Measurements from ENCODE around the gene XPO6. TPM values are rescaled to one million over a fixed set of nuclear protein-coding genes. Genes with fewer than 3 reads are reported as not detected.
A peak's percentile ranks its signal among the peaks of the same experiment; 100 is the strongest.

Gene XPO6
- total RNA-seq, 5 donors from 2014 or later (not counting 1 experiment from before 2014, with no cell fraction given) = 355 to 403 (median 391) TPM

GRCh38 chr16:28069971-28070794 lies 141.6 kb downstream of the XPO6 start:
- Histone ChIP-seq H3K36me3 (ENCODE audit: control insufficient read depth in 2 of 2, extremely low read depth in 1 of 2, insufficient read depth in 1 of 2, low read length in 1 of 2) (no peaks in the 10 kb centered on the region), H3K4me1 (ENCODE audit: control insufficient read depth in 1 of 2, extremely low read depth in 1 of 2, insufficient read depth in 2 of 2, low read length in 2 of 2) (no peaks in the 10 kb centered on the region), H3K4me3 (ENCODE audit: control insufficient read depth in 1 of 2, extremely low read depth in 1 of 2, low read length in 1 of 2) (no peak overlapping the region), H3K27me3 (replicated peaks in 1 of 2; ENCODE audit: control insufficient read depth in 2 of 2, extremely low read depth in 1 of 2, insufficient read depth in 2 of 2, low read length in 1 of 2) (peaks cover 0 to 38% of the 10 kb centered on the region in 2 experiments), H3K27ac (ENCODE audit: low read length) (no peak overlapping the region), H3K9me3 (no peaks in the 10 kb centered on the region)
- POLR2A ChIA-PET = no interaction called here
- Mint-ChIP-seq H3K4me1 (no peaks in the 10 kb centered on the region), H3K27ac (no peak overlapping the region), H3K27me3 (peaks cover 7 to 9% of the 10 kb centered on the region in 2 donors), H3K4me3 (no peak overlapping the region), H3K36me3 (no peaks in the 10 kb centered on the region), H3K9me3 (no peaks in the 10 kb centered on the region)
- no peak for DNase-seq
- ATAC-seq (replicated peaks in 1 of 4) = no peak
- CTCF ChIA-PET = interaction anchor here in 1 of 2 donors (1.1 to 1.8 kb wide), 2 partner anchors 97 to 430 kb away, joined by 4 to 9 read pairs; no protein-coding TSS in a partner anchor
- WGBS (ENCODE audit: insufficient coverage) = 90% methylated on average over 18 of the region's 31 CpGs

GRCh38 chr16:28068976-28069375 lies 142.8 kb downstream of the XPO6 start:
- no peaks in the 10 kb centered on the region for H3K4me1 ChIP-seq (ENCODE audit: control insufficient read depth in 1 of 2, extremely low read depth in 1 of 2, insufficient read depth in 2 of 2, low read length in 2 of 2)
- no peak overlapping the region for H3K27ac ChIP-seq (ENCODE audit: low read length)
- H3K36me3 ChIP-seq (ENCODE audit: control insufficient read depth in 2 of 2, extremely low read depth in 1 of 2, insufficient read depth in 1 of 2, low read length in 1 of 2) = no peaks in the 10 kb centered on the region
- 95% methylated on average over 2 of the region's 7 CpGs for WGBS (ENCODE audit: insufficient coverage)
- ChIA-PET POLR2A (no interaction called here), CTCF (no interaction called here)
- no peak for ATAC-seq (replicated peaks in 1 of 4)
- Mint-ChIP-seq H3K36me3 (no peaks in the 10 kb centered on the region), H3K9me3 (no peaks in the 10 kb centered on the region), H3K4me3 (no peak overlapping the region), H3K27ac (no peak overlapping the region), H3K27me3 (peaks cover 15 to 17% of the 10 kb centered on the region in 2 donors), H3K4me1 (no peaks in the 10 kb centered on the region)
- no peak overlapping the region for H3K4me3 ChIP-seq (ENCODE audit: control insufficient read depth in 1 of 2, extremely low read depth in 1 of 2, low read length in 1 of 2)
- no peaks in the 10 kb centered on the region for H3K9me3 ChIP-seq
- DNase-seq = no peak
- H3K27me3 ChIP-seq (replicated peaks in 1 of 2; ENCODE audit: control insufficient read depth in 2 of 2, extremely low read depth in 1 of 2, insufficient read depth in 2 of 2, low read length in 1 of 2) = peaks cover 2 to 42% of the 10 kb centered on the region in 2 experiments

DNA sequence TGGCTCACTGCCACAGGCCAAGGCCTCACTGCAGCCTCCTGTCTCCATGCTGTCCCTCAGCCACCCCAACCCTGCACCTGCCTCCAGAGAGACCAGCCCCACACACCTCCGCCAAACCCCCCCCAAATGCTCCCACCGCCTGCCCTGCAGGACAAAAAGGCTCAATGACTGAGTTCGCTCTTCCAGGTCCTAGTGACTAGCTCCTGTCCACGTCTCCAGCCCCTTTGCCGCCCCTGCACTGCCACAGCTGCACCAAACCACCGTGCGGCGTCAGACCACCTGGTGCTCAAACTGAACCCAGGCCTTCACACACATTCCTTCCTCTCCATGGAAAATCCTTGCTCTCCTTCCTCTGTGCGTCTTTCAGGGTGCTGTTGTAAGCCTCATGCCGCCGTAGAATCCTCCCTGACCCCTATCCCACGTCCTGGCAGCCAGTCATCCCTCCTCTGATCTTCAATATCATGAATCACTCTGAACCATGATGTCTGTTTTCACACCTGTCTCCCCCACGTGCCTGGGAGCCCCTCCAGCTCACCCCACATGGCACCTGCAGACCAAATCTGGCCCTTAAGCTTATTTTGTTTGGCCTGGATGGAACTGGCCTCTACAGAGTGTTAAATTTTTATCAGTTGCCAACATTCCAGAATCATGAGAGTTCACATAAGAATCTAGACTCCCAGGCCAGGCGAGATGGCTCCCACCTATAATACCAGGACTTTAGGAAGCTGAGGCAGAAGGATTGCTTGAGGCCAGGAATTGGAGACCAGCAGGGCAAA lies 144.0 kb downstream of the XPO6 start:
- no peaks in the 10 kb centered on the region for H3K4me1 ChIP-seq (ENCODE audit: control insufficient read depth in 1 of 2, extremely low read depth in 1 of 2, insufficient read depth in 2 of 2, low read length in 2 of 2)
- H3K36me3 ChIP-seq (ENCODE audit: control insufficient read depth in 2 of 2, extremely low read depth in 1 of 2, insufficient read depth in 1 of 2, low read length in 1 of 2) = no peaks in the 10 kb centered on the region
- H3K4me3 ChIP-seq (ENCODE audit: control insufficient read depth in 1 of 2, extremely low read depth in 1 of 2, low read length in 1 of 2) = no peak overlapping the region
- 70% methylated on average over 13 of the region's 14 CpGs for WGBS (ENCODE audit: insufficient coverage)
- no peak for DNase-seq
- Mint-ChIP-seq H3K27me3 (peaks cover 15 to 17% of the 10 kb centered on the region in 2 donors), H3K4me1 (no peaks in the 10 kb centered on the region), H3K27ac (no peak overlapping the region), H3K36me3 (no peaks in the 10 kb centered on the region), H3K9me3 (no peaks in the 10 kb centered on the region), H3K4me3 (no peak overlapping the region)
- ATAC-seq (replicated peaks in 1 of 4) = no peak
- H3K27ac ChIP-seq (ENCODE audit: low read length) = no peak overlapping the region
- H3K9me3 ChIP-seq = no peaks in the 10 kb centered on the region
- ChIA-PET CTCF (interaction anchor here in 1 of 2 donors (0.7 kb wide), 1 partner anchor 94 kb away, joined by 3 read pairs; no protein-coding TSS in a partner anchor), POLR2A (no interaction called here)
- H3K27me3 ChIP-seq (replicated peaks in 1 of 2; ENCODE audit: control insufficient read depth in 2 of 2, extremely low read depth in 1 of 2, insufficient read depth in 2 of 2, low read length in 1 of 2) = peaks cover 4 to 43% of the 10 kb centered on the region in 2 experiments

DNA sequence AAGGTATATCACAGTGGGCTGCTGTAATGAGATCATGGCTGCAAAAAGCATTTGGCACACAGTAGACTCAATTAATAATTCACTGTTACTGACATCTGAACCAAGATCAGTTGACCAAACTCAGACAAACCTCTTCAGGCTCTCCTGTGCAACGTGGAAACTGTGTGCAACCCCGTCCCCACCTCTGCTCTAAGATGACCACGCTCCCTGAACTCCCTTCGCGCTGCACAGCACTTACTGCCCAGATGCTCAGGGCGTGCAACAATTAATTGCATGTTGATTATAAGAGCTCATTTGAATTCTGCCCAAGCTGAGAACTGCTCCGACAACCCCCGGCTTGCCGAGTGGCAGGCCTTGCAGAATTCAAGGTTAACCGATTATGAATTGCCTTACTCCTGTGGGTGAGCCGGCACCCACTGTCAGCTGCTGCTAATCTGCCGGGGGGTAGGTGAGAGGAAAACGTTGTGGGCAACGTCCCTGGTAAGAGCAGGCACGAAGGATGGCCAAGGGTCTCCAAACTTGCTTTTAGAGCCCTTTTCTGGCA lies 147.0 kb downstream of the XPO6 start:
- no peak for DNase-seq
- POLR2A ChIA-PET = no interaction called here
- H3K4me1 ChIP-seq (ENCODE audit: control insufficient read depth in 1 of 2, extremely low read depth in 1 of 2, insufficient read depth in 2 of 2, low read length in 2 of 2) = no peaks in the 10 kb centered on the region

GRCh38 chr16:28064150-28064549 lies 147.6 kb downstream of the XPO6 start:
- Mint-ChIP-seq H3K27me3 (peaks cover 37 to 44% of the 10 kb centered on the region in 2 donors), H3K4me3 (no peak overlapping the region), H3K36me3 (no peaks in the 10 kb centered on the region), H3K4me1 (peaks cover 0 to 11% (median 2%) of the 10 kb centered on the region in 3 donors), H3K9me3 (no peaks in the 10 kb centered on the region), H3K27ac (no peak overlapping the region)
- H3K27ac ChIP-seq (ENCODE audit: low read length) = no peak overlapping the region
- H3K27me3 ChIP-seq (replicated peaks in 1 of 2; ENCODE audit: control insufficient read depth in 2 of 2, extremely low read depth in 1 of 2, insufficient read depth in 2 of 2, low read length in 1 of 2) = peaks cover 9 to 60% of the 10 kb centered on the region in 2 experiments
- ChIA-PET CTCF (no interaction called here), POLR2A (no interaction called here)
- no peaks in the 10 kb centered on the region for H3K36me3 ChIP-seq (ENCODE audit: control insufficient read depth in 2 of 2, extremely low read depth in 1 of 2, insufficient read depth in 1 of 2, low read length in 1 of 2)
- H3K4me1 ChIP-seq (ENCODE audit: control insufficient read depth in 1 of 2, extremely low read depth in 1 of 2, insufficient read depth in 2 of 2, low read length in 2 of 2) = no peaks in the 10 kb centered on the region
- WGBS (ENCODE audit: insufficient coverage) = 0% methylated on average over 1 of the region's 3 CpGs
- no peaks in the 10 kb centered on the region for H3K9me3 ChIP-seq
- ATAC-seq (replicated peaks in 1 of 4) (no peak), DNase-seq (no peak)
- H3K4me3 ChIP-seq (ENCODE audit: control insufficient read depth in 1 of 2, extremely low read depth in 1 of 2, low read length in 1 of 2) = no peak overlapping the region

More for the DNA sequence above, 147.0 kb downstream of the XPO6 start:
- WGBS (ENCODE audit: insufficient coverage) = 86% methylated on average over 11 of the region's 15 CpGs
- H3K4me3 Mint-ChIP-seq = no peak overlapping the region
- H3K36me3 Mint-ChIP-seq = no peaks in the 10 kb centered on the region
- no peaks in the 10 kb centered on the region for H3K9me3 ChIP-seq
- H3K27ac Mint-ChIP-seq = no peak overlapping the region
- H3K4me3 ChIP-seq (ENCODE audit: control insufficient read depth in 1 of 2, extremely low read depth in 1 of 2, low read length in 1 of 2) = no peak overlapping the region
- H3K27me3 Mint-ChIP-seq = peaks cover 31 to 38% of the 10 kb centered on the region in 2 donors
- CTCF ChIA-PET = interaction anchor here in 1 of 2 donors (0.6 kb wide), 1 partner anchor 115 kb away, joined by 3 read pairs; no protein-coding TSS in a partner anchor
- H3K4me1 Mint-ChIP-seq = peaks cover 0 to 11% (median 0%) of the 10 kb centered on the region in 3 donors
- H3K27ac ChIP-seq (ENCODE audit: low read length) = no peak overlapping the region
- peaks cover 9 to 54% of the 10 kb centered on the region in 2 experiments for H3K27me3 ChIP-seq (replicated peaks in 1 of 2; ENCODE audit: control insufficient read depth in 2 of 2, extremely low read depth in 1 of 2, insufficient read depth in 2 of 2, low read length in 1 of 2)
- H3K36me3 ChIP-seq (ENCODE audit: control insufficient read depth in 2 of 2, extremely low read depth in 1 of 2, insufficient read depth in 1 of 2, low read length in 1 of 2) = no peaks in the 10 kb centered on the region
- H3K9me3 Mint-ChIP-seq = no peaks in the 10 kb centered on the region
- ATAC-seq (replicated peaks in 1 of 4) = no peak

DNA sequence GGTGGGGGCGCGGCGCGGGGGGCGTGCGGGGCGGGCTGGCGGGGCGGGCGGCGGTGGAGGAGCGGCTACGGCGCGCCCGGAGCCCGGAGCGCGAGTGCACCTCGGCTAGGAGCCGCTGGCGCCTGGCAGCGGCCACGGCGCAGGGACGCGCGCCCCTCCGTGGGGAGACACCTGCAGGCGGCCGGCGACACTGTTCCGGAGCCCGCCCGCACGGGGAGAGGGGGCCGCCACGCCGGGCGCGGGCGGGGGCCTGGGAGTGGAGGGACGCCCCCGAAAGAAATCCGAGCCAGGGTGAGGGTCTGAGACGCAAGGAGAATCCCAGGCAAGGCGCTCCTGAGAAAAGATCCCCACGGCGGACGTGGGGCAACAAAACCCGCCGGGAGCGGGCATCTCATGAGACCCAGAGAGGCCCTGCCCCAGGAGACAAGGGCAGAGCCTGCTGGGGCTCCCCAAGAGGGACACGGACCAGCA lies 148.1 kb downstream of the XPO6 start, which contains the start of gene GSG1L:
GSG1L (minus strand) TSS at position 124 of the 471 bp plus-strand sequence. CDS start 290 bp downstream, outside the sequence.
- no peaks in the 10 kb centered on the region for H3K9me3 ChIP-seq
- WGBS (ENCODE audit: insufficient coverage) = 2% methylated on average over 53 of the region's 54 CpGs

More for the DNA sequence above, 148.1 kb downstream of the XPO6 start, which contains the start of gene GSG1L:
- Mint-ChIP-seq H3K27ac (no peak within 1 kb of the TSS), H3K4me1 (peaks cover 2 to 11% (median 8%) of the 10 kb centered on the region in 3 donors), H3K27me3 (peaks cover 42 to 49% of the 10 kb centered on the region in 2 donors), H3K9me3 (no peaks in the 10 kb centered on the region), H3K36me3 (no peaks in the 10 kb centered on the region), H3K4me3 (peak within 1 kb of the TSS in 1 of 3 donors; percentile 40)
- Histone ChIP-seq H3K4me1 (ENCODE audit: control insufficient read depth in 1 of 2, extremely low read depth in 1 of 2, insufficient read depth in 2 of 2, low read length in 2 of 2) (peaks cover 0 to 4% of the 10 kb centered on the region in 2 experiments), H3K27ac (ENCODE audit: low read length) (no peak within 1 kb of the TSS), H3K36me3 (ENCODE audit: control insufficient read depth in 2 of 2, extremely low read depth in 1 of 2, insufficient read depth in 1 of 2, low read length in 1 of 2) (no peaks in the 10 kb centered on the region), H3K27me3 (replicated peaks in 1 of 2; ENCODE audit: control insufficient read depth in 2 of 2, extremely low read depth in 1 of 2, insufficient read depth in 2 of 2, low read length in 1 of 2) (peaks cover 9 to 64% of the 10 kb centered on the region in 2 experiments), H3K4me3 (ENCODE audit: control insufficient read depth in 1 of 2, extremely low read depth in 1 of 2, low read length in 1 of 2) (no peak within 1 kb of the TSS)
- ATAC-seq (replicated peaks in 1 of 4) (peak in 2 of 4 experiments; percentile 26 to 45), DNase-seq (no peak)
- CTCF ChIA-PET = no interaction called here
- POLR2A ChIA-PET = no interaction called here

All from T-cell (primary cell).